Measurements from ENCODE around the gene RBM10. TPM values are rescaled to one million over a fixed set of nuclear protein-coding genes. Genes with fewer than 3 reads are reported as not detected.

Gene RBM10
- total and polyA plus RNA-seq, 2 donors (not counting 3 experiments of a cell fraction or from before 2014, with no cell fraction given) = 37.3 to 51.5 TPM

DNA sequence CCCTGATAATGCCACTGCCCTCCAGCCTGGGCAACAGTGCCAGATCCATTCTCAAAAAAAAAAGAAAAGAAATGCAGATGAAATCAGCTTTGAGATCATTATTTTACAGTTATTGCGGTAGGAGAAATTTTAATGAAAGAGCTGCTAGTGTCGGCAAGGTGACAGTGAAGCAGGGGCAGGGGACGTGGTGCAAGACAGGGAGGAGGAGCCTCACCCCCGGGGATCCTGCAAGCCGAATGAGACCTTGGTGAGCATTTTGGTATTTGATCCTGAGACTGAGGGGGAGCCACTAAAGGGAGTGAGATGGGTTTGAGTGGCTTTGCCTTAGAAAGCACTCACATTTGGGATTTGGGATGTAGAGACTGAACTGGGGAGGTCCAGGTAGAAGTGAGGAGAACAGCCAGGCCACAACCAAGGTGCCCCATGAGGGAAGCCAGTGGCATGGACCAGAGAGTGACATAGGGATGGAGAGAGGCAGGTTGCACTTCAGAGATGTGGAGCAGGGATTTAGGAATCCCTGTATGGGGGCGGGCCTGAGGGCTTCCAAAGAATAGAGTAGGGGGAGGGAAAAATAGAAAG lies 23.6 kb downstream of the RBM10 start:
- DNase-seq (ENCODE audit: low read depth, low spot score) (no peak), FAIRE-seq (no peak)
- Histone ChIP-seq H3K4me1 (ENCODE audit: control insufficient read depth, extremely low read depth, insufficient read depth, low read length) (no peaks in the 10 kb centered on the region), H2AFZ (ENCODE audit: low read depth, low read length) (no peak overlapping the region), H3K79me2 (ENCODE audit: control insufficient read depth, insufficient read depth, low read length) (peaks cover 9% of the 10 kb centered on the region), H3K4me2 (ENCODE audit: insufficient read depth, low read length) (no peak overlapping the region), H3K9me3 (replicated peaks; ENCODE audit: control insufficient read depth, insufficient read depth, low read length) (no peaks in the 10 kb centered on the region), H3K36me3 (ENCODE audit: control insufficient read depth in 2 of 2, extremely low read depth in 1 of 2, insufficient read depth in 2 of 2, low read length in 2 of 2) (peaks cover 0 to 31% of the 10 kb centered on the region in 2 experiments), H3K27ac (ENCODE audit: insufficient read depth, low read depth, low read length) (no peak overlapping the region), H4K20me1 (replicated peaks; ENCODE audit: control insufficient read depth, extremely low read depth, insufficient read depth, low read length) (no peaks in the 10 kb centered on the region), H3K9me1 (replicated peaks; ENCODE audit: control insufficient read depth, extremely low read depth, insufficient read depth, low read length) (no peaks in the 10 kb centered on the region), H3K9ac (replicated peaks; ENCODE audit: extremely low read depth, insufficient read depth, low read length) (no peak overlapping the region), H3K4me3 (replicated peaks in 1 of 3; ENCODE audit: insufficient read depth in 1 of 3, low read depth in 1 of 3, low read length in 3 of 3) (no peak overlapping the region), H3K27me3 (ENCODE audit: control insufficient read depth in 2 of 2, insufficient read depth in 2 of 2, low read length in 2 of 2) (no peaks in the 10 kb centered on the region)
- ChIA-PET CTCF (no interaction called here), POLR2A (no interaction called here)
- BruUV-seq (replicated peaks) = no TSS peak
- no peak for TF ChIP-seq JUN (IDR thresholded peaks at IDR 0.05; ENCODE audit: borderline replicate concordance, insufficient read depth, insufficient read length, low read depth)
- TF ChIP-seq POLR2A (IDR thresholded peaks at IDR 0.05; ENCODE audit: low read depth, low read length) = no peak
- TF ChIP-seq, protein P1, sequence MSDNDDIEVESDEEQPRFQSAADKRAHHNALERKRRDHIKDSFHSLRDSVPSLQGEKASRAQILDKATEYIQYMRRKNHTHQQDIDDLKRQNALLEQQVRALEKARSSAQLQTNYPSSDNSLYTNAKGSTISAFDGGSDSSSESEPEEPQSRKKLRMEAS (IDR thresholded peaks at IDR 0.05; ENCODE audit: insufficient read depth, insufficient read length) = no peak
- no peak for TF ChIP-seq GATA2 (IDR thresholded peaks at IDR 0.05; ENCODE audit: insufficient read depth, insufficient read length, low read depth, low read length)
- no peak for TF ChIP-seq POLR2AphosphoS5 (IDR thresholded peaks at IDR 0.05; ENCODE audit: insufficient read depth, low read depth, low read length)
- TF ChIP-seq, protein P2, sequence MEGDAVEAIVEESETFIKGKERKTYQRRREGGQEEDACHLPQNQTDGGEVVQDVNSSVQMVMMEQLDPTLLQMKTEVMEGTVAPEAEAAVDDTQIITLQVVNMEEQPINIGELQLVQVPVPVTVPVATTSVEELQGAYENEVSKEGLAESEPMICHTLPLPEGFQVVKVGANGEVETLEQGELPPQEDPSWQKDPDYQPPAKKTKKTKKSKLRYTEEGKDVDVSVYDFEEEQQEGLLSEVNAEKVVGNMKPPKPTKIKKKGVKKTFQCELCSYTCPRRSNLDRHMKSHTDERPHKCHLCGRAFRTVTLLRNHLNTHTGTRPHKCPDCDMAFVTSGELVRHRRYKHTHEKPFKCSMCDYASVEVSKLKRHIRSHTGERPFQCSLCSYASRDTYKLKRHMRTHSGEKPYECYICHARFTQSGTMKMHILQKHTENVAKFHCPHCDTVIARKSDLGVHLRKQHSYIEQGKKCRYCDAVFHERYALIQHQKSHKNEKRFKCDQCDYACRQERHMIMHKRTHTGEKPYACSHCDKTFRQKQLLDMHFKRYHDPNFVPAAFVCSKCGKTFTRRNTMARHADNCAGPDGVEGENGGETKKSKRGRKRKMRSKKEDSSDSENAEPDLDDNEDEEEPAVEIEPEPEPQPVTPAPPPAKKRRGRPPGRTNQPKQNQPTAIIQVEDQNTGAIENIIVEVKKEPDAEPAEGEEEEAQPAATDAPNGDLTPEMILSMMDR (IDR thresholded peaks at IDR 0.05; ENCODE audit: extremely low read depth in 1 of 2, insufficient read depth in 1 of 2, low read depth in 1 of 2, low read length in 2 of 2) = no peak
- no peak for TF ChIP-seq FOS (IDR thresholded peaks at IDR 0.05; ENCODE audit: borderline replicate concordance, insufficient read depth, low read length)
- no peak for TF ChIP-seq MYC (IDR thresholded peaks at IDR 0.05; ENCODE audit: low read depth, low read length)
- no peak for TF ChIP-seq EZH2 (IDR thresholded peaks at IDR 0.05; ENCODE audit: borderline replicate concordance, low read depth, low read length, severe bottlenecking)
- intact Hi-C loops (cut with micrococcal nuclease) = no loop called here
- dilution Hi-C loops (cut with MboI; ENCODE audit: extremely low pct_ligation_motif_present, low sequenced_read_pairs) = no loop called here

Data from endothelial cell of umbilical vein (primary cell).